Measurements from ENCODE around the gene DNALI1.
A peak's percentile ranks its signal among the peaks of the same experiment; 100 is the strongest.

Gene DNALI1

GRCh38 chr1:37588939-37589338, 32.2 kb downstream of the DNALI1 start:
- H3K9ac ChIP-seq (ENCODE audit: low read depth, low read length) = no peak overlapping the region
- H3K9me3 ChIP-seq (ENCODE audit: insufficient read depth, low read length, severe bottlenecking) = no peaks in the 10 kb centered on the region
- DNase-seq (no peak), ATAC-seq (ENCODE audit: insufficient read depth, low read depth) (no peak)
- H3K36me3 ChIP-seq (ENCODE audit: insufficient read depth, low read length) = peaks cover 91% of the 10 kb centered on the region
- H3K4me2 ChIP-seq (ENCODE audit: insufficient read depth, low read length) = no peak overlapping the region
- no peak overlapping the region for H2AFZ ChIP-seq (ENCODE audit: low read depth, low read length)
- peaks cover 8% of the 10 kb centered on the region; the same call in 1 of the 2 replicates for H3K4me1 ChIP-seq (ENCODE audit: insufficient read depth, low read length)
- H3K79me2 ChIP-seq (ENCODE audit: insufficient read depth, low read length) = peaks cover 26% of the 10 kb centered on the region
- H3K4me3 ChIP-seq (ENCODE audit: low read depth in 1 of 2, low read length in 2 of 2) = no peak overlapping the region
- H3K27me3 ChIP-seq (ENCODE audit: insufficient read depth, low read length, poor library complexity) = no peaks in the 10 kb centered on the region
- TF ChIP-seq CTCF (IDR thresholded peaks at IDR 0.05; ENCODE audit: borderline replicate concordance, extremely low read depth, low read length, poor library complexity, severe bottlenecking) (no peak), EZH2 (IDR thresholded peaks at IDR 0.05; ENCODE audit: borderline replicate concordance, low read depth, low read length, severe bottlenecking) (no peak)
- H3K27ac ChIP-seq (ENCODE audit: low read length) = no peak overlapping the region
- peaks cover 12% of the 10 kb centered on the region; the same call in 1 of the 2 replicates for H4K20me1 ChIP-seq (ENCODE audit: insufficient read depth, low read length)

DNA sequence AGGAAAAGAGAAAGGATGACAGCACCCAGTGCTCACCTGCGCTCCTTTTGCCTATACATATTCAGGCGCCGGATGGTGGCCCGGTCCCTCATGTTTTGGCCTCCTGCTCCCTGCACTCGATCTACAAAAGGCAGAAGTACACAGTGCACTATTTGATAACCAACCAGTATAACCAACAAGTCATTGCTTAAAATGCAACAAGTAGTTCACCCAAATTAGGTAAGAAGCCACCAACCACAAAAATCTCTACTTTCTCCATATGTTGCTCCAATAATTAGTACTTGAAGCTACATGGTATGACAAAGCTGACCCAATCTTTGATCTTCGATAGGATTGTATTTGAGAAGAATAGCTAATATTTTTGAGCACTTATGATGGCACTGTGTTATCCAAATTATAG, 37.0 kb downstream of the DNALI1 start:
- H2AFZ ChIP-seq (ENCODE audit: low read depth, low read length) = no peak overlapping the region
- H3K9me3 ChIP-seq (ENCODE audit: insufficient read depth, low read length, severe bottlenecking) = no peaks in the 10 kb centered on the region
- H3K27ac ChIP-seq (ENCODE audit: low read length) = no peak overlapping the region
- peaks cover 29% of the 10 kb centered on the region for H3K4me1 ChIP-seq (ENCODE audit: insufficient read depth, low read length)
- peaks cover 39% of the 10 kb centered on the region for H3K79me2 ChIP-seq (ENCODE audit: insufficient read depth, low read length)
- no peak overlapping the region for H3K9ac ChIP-seq (ENCODE audit: low read depth, low read length)
- DNase-seq = no peak
- no peak for TF ChIP-seq CTCF (IDR thresholded peaks at IDR 0.05; ENCODE audit: borderline replicate concordance, extremely low read depth, low read length, poor library complexity, severe bottlenecking)
- no peak for TF ChIP-seq EZH2 (IDR thresholded peaks at IDR 0.05; ENCODE audit: borderline replicate concordance, low read depth, low read length, severe bottlenecking)
- ATAC-seq (ENCODE audit: insufficient read depth, low read depth) = no peak
- peaks cover 21% of the 10 kb centered on the region; the same call in 1 of the 2 replicates for H4K20me1 ChIP-seq (ENCODE audit: insufficient read depth, low read length)
- no peaks in the 10 kb centered on the region for H3K27me3 ChIP-seq (ENCODE audit: insufficient read depth, low read length, poor library complexity)
- H3K4me2 ChIP-seq (ENCODE audit: insufficient read depth, low read length) = peak overlapping the region; percentile 85; the same call in 1 of the 2 replicates
- peaks cover 50% of the 10 kb centered on the region for H3K36me3 ChIP-seq (ENCODE audit: insufficient read depth, low read length)
- H3K4me3 ChIP-seq (ENCODE audit: low read depth in 1 of 2, low read length in 2 of 2) = no peak overlapping the region

DNA sequence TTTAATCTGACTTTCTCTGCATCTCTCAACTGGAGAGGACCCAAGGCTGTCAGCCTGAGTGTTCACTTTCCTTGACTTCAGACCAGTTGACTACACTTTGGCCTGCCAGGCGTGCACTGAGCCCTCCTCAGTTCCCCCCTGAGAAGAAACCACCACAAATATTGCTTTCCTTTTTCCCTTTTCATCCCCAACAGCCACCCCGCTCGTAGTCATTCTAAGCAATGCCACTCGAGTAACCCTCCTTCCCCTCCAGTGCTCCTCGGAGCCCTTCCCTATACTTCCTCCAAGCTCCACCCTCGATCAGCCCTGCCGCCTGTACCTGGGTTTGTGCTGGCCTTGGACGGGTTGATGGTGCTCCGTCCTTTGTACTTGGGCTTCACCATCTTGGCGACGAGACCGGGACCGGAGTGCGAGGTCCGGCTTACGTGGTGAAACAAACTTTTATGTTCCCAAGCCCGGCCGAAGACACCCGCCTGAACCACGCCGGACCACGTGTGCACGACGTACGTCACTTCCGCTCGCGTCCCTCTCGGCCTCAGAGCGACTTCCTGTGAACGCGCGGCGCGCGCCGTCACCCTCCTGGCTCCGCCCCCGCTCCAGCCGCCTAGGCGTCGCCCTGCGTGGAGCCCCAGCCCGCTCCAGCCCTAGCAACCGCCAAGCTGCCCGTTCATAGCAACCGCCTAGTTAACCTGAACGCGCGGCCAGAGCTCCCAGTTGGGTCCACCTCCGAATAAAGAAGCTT, 38.9 kb downstream of the DNALI1 start, which contains the start of gene GNL2:
TSS of gene GNL2 (minus strand) at position 498 of the 742 bp plus-strand sequence. CDS start at position 383, 115 bp downstream.
- Histone ChIP-seq H3K27me3 (ENCODE audit: insufficient read depth, low read length, poor library complexity) (no peaks in the 10 kb centered on the region), H3K4me1 (ENCODE audit: insufficient read depth, low read length) (peaks cover 29% of the 10 kb centered on the region), H3K9me3 (ENCODE audit: insufficient read depth, low read length, severe bottlenecking) (no peaks in the 10 kb centered on the region), H3K4me2 (ENCODE audit: insufficient read depth, low read length) (peak within 1 kb of the TSS; percentile 85), H3K27ac (ENCODE audit: low read length) (peak within 1 kb of the TSS; percentile 83), H4K20me1 (ENCODE audit: insufficient read depth, low read length) (peaks cover 16% of the 10 kb centered on the region; the same call in 1 of the 2 replicates), H3K9ac (ENCODE audit: low read depth, low read length) (peak within 1 kb of the TSS; percentile 78), H3K79me2 (ENCODE audit: insufficient read depth, low read length) (peaks cover 39% of the 10 kb centered on the region), H3K36me3 (ENCODE audit: insufficient read depth, low read length) (peaks cover 34% of the 10 kb centered on the region), H2AFZ (ENCODE audit: low read depth, low read length) (peak within 1 kb of the TSS; percentile 97), H3K4me3 (ENCODE audit: low read depth in 1 of 2, low read length in 2 of 2) (peak within 1 kb of the TSS; percentile 94 to 98)
- peak; percentile 94 for DNase-seq
- TF ChIP-seq EZH2 (IDR thresholded peaks at IDR 0.05; ENCODE audit: borderline replicate concordance, low read depth, low read length, severe bottlenecking) = no peak
- no peak for TF ChIP-seq CTCF (IDR thresholded peaks at IDR 0.05; ENCODE audit: borderline replicate concordance, extremely low read depth, low read length, poor library complexity, severe bottlenecking)
- ATAC-seq (ENCODE audit: insufficient read depth, low read depth) = peak; percentile 97
